Right lobe of liver (tissue), 6 donors: ENCODE measurements around the gene TGFA. TPM values are rescaled to one million over a fixed set of nuclear protein-coding genes. Genes with fewer than 3 reads are reported as not detected.

ENCODE experiments used
- ATAC-seq, 4 donors: fragments of 200-7000 bp; cut with Tn5 transposase; one replicate each; pipeline ENCODE4 v1.9.1; 2020; ENCODE audit warnings: mild to moderate bottlenecking in 4 of 4, moderate library complexity in 4 of 4
- DNase-seq, 3 donors: peaks; one replicate each; pipeline ENCODE4 v3.0.0-alpha.2; 2020
- H3K27ac ChIP-seq, 3 donors: fragments of 200-600 bp; one replicate each; pipeline ENCODE4 v1.8.0; 2022
- H3K27me3 ChIP-seq, 2 donors: fragments of 200-600 bp; one replicate each; pipeline ENCODE4 v1.8.0; 2022
- H3K36me3 ChIP-seq, 4 donors: fragments of 200-600 bp; sonication (generic) in 1 of 4; one replicate each; pipeline versions ENCODE4 v1.5.1 to v1.8.0; 2017 to 2022; ENCODE audit warnings: control low read depth in 1 of 4
- H3K4me1 ChIP-seq, 4 donors: fragments of 200-600 bp; sonication (generic) in 1 of 4; one replicate each; pipeline versions ENCODE4 v1.5.1 to v1.8.0; 2017 to 2022; ENCODE audit warnings: control low read depth in 1 of 4
- H3K4me3 ChIP-seq, 3 donors: fragments of 200-600 bp; one replicate each; pipeline ENCODE4 v1.8.0; 2022
- H3K9me3 ChIP-seq, 4 donors: fragments of 200-600 bp; sonication (generic) in 1 of 4; one replicate each; pipeline versions ENCODE4 v1.5.1 to v1.8.0; 2017 to 2022; ENCODE audit warnings: control low read depth in 1 of 4
- CTCF ChIP-seq, 4 donors: fragments of 200-600 bp in 3 of 4; fragments of 450-650 bp in 1 of 4; IDR thresholded peaks; one replicate each; pipeline versions ENCODE4 v1.5.1 to v1.8.0; 2016 to 2022; ENCODE audit warnings: antibody characterized with exemption in 4 of 4, mild to moderate bottlenecking in 2 of 4
- POLR2A ChIP-seq: fragments of 450-650 bp; IDR thresholded peaks from one replicate; pipeline ENCODE4 v1.6.1; 2017; ENCODE audit warnings: antibody characterized with exemption, mild to moderate bottlenecking
- WGBS: methylation state at CpG from one replicate; pipeline ENCODE4 v1.1.6; 2018; ENCODE audit warnings: low coverage, low lambda C conversion rate; ENCODE audit not compliant: insufficient coverage; ENCODE audit errors: missing lambda C conversion rate; 5-methylcytosine and 5-hydroxymethylcytosine counted together
- intact Hi-C, 2 donors: fragments of 100-400 bp; cut with DNase I; formaldehyde crosslinking; loops; one replicate each; pipeline versions ENCODE4 v1.11.2 to v1.14.1; 2022
- total RNA-seq, 6 experiments: library from RNA; depleted of rRNA in 2 of 6; stranded (reverse); fragments of >200 nt in 2 of 6; fragmentation: NEBNext Ultra II Directional in 3 of 6; extraction: Animal tissue kit (Norgen Biotek cat#: 25700) in 3 of 6; gene quantifications; one replicate each; pipeline versions ENCODE4 v1.1.0 to v1.2.4, GENCODE V29; 2016 to 2023
- donor health status: DM: no; HTN: yes; CAD: no.
- donor health status: DM: no; HTN: no; CAD: no.
- donor health status: DM: no; HTN: no; CAD: no.
- donor health status: DM: no; HTN: yes; CAD: no.
- donor health status: DM: no; HTN: yes; CAD: no.

The TGFA gene
- total RNA-seq, 6 experiments from 2014 or later, result 2.1 to 5.1 (median 4.4) TPM

GRCh38 chr2:70417011-70417410 is 136.6 kb downstream of the TGFA start:
- ATAC-seq (no peak), DNase-seq (no peak)
- Histone ChIP-seq H3K4me1 (peaks cover 0 to 11% (median 0%) of the 10 kb centered on the region in 4 donors), H3K36me3 (no peaks in the 10 kb centered on the region), H3K27me3 (no peaks in the 10 kb centered on the region), H3K27ac (no peak overlapping the region), H3K9me3 (no peaks in the 10 kb centered on the region), H3K4me3 (no peak overlapping the region)
- 33% methylated on average over 1 of the region's 1 CpG for WGBS
- TF ChIP-seq POLR2A, result no peak
- intact Hi-C loops, result no loop called here

- Histone ChIP-seq H3K27ac (no peak overlapping the region), H3K36me3 (no peaks in the 10 kb centered on the region), H3K9me3 (no peaks in the 10 kb centered on the region), H3K4me3 (no peak overlapping the region), H3K27me3 (no peaks in the 10 kb centered on the region), H3K4me1 (peaks cover 0 to 13% (median 0%) of the 10 kb centered on the region in 4 donors)
- intact Hi-C loops, result no loop called here
- TF ChIP-seq CTCF (IDR thresholded peaks at IDR 0.05), result no peak
- no peak for TF ChIP-seq POLR2A
- DNase-seq (no peak), ATAC-seq (peak; percentile 57 to 87 (median 72))
- WGBS, result 44% methylated on average over 7 of the region's 7 CpGs
Measured at GRCh38 chr2:70412294-70413070, 141.1 kb downstream of the TGFA start.

GRCh38 chr2:70411483-70412125 is 142.0 kb downstream of the TGFA start:
- DNase-seq, result no peak
- Histone ChIP-seq H3K4me1 (peaks cover 0 to 13% (median 0%) of the 10 kb centered on the region in 4 donors), H3K4me3 (no peak overlapping the region), H3K27ac (no peak overlapping the region), H3K27me3 (no peaks in the 10 kb centered on the region), H3K9me3 (no peaks in the 10 kb centered on the region), H3K36me3 (no peaks in the 10 kb centered on the region)
- TF ChIP-seq CTCF (IDR thresholded peaks at IDR 0.05) (no peak), POLR2A (no peak)
- intact Hi-C loops, result no loop called here
- WGBS, result no CpG with 5 or more reads among the region's 6 CpGs
- peak in 1 of 4 donors; percentile 11 for ATAC-seq

- no peak for ATAC-seq
- no peaks in the 10 kb centered on the region for H3K4me1 ChIP-seq
Measured at GRCh38 chr2:70403267-70404053, 150.2 kb downstream of the TGFA start.

More at GRCh38 chr2:70403267-70404053, 150.2 kb downstream of the TGFA start:
- DNase-seq, result no peak
- no peak overlapping the region for H3K4me3 ChIP-seq
- TF ChIP-seq POLR2A, result no peak
- no peak for TF ChIP-seq CTCF (IDR thresholded peaks at IDR 0.05)
- no peaks in the 10 kb centered on the region for H3K9me3 ChIP-seq
- no CpG with 5 or more reads among the region's 8 CpGs for WGBS
- intact Hi-C loops, result no loop called here
- H3K27ac ChIP-seq, result no peak overlapping the region
- no peaks in the 10 kb centered on the region for H3K27me3 ChIP-seq
- no peaks in the 10 kb centered on the region for H3K36me3 ChIP-seq
